GM12873 (cell line): ENCODE results near the gene MPO.

Experiments
- TF ChIP-seq, protein P1 (sequence below): IDR thresholded peaks from 2 replicates; pipeline ENCODE4 v1.5.1; 2012; ENCODE audit warnings: low read depth, mild to moderate bottlenecking, moderate library complexity, low read length, control low read depth; ENCODE audit not compliant: insufficient read depth; ENCODE audit errors: missing control alignments

Gene MPO

GRCh38 chr17:58307468-58308172 is 26.9 kb upstream of the MPO start:
- TF ChIP-seq, protein P1, sequence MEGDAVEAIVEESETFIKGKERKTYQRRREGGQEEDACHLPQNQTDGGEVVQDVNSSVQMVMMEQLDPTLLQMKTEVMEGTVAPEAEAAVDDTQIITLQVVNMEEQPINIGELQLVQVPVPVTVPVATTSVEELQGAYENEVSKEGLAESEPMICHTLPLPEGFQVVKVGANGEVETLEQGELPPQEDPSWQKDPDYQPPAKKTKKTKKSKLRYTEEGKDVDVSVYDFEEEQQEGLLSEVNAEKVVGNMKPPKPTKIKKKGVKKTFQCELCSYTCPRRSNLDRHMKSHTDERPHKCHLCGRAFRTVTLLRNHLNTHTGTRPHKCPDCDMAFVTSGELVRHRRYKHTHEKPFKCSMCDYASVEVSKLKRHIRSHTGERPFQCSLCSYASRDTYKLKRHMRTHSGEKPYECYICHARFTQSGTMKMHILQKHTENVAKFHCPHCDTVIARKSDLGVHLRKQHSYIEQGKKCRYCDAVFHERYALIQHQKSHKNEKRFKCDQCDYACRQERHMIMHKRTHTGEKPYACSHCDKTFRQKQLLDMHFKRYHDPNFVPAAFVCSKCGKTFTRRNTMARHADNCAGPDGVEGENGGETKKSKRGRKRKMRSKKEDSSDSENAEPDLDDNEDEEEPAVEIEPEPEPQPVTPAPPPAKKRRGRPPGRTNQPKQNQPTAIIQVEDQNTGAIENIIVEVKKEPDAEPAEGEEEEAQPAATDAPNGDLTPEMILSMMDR = no peak

- TF ChIP-seq, protein P1 = no peak
Measured at GRCh38 chr17:58306131-58306951, 25.6 kb upstream of the MPO start.

DNA sequence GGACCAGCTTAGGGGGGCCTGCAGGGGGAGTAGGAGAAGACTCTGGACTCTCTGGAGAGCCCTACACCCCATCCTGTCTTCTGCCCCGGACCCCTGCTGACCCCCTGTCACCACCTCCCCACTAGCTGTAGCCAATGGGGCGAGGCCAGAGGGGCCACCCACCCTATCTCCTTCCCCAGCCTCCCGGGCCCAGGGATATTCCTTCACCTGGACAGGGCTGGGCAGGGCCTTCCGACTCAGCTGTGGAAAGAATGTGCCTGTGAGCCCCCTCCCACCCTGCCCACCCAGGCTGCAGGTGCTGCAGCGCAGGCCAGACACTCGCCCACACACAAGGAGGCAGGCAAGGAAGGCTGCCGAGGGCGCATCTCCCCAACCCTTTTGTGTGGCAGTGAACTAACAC is 24.9 kb upstream of the MPO start:
- TF ChIP-seq, protein P1 = no peak

GRCh38 chr17:58304750-58305486 is 24.2 kb upstream of the MPO start:
- TF ChIP-seq, protein P1 = no peak

DNA sequence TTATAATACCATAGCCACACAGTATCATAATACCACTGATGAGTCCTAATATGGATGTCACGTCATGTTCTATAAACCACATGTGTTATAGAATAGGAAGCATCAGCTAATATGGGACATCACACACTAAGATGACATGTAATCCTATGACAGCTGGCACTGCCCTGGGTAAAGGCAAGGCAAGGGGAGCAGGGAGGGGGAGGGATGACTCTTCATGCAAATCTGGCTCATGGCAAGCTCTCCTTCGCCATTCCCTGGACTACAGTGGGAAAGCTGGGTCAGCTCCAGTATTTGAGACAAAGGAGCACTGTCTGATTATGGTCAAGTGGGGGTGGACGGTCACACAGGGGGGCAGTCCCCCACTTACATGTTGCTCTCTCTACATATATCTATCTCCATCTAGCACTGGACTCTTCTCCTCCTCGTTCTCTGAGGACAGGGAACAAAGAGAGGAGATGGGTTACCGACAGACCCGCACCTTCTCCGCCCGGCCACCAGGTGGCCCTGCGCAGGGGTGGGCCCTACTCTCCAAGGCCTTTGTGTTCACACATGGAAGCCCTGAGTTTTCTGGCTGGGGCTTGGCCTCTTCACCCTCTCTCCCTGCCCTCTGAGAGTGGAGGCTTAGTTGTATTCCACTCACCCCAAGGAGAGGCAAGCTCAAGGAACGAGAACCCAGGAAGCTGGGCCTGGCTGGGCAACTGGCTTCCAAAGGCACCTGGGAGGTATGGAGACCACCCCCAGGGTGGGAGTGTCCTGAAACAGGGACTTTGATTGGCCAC is 23.4 kb upstream of the MPO start:
- TF ChIP-seq, protein P1 = peak; percentile 96

DNA sequence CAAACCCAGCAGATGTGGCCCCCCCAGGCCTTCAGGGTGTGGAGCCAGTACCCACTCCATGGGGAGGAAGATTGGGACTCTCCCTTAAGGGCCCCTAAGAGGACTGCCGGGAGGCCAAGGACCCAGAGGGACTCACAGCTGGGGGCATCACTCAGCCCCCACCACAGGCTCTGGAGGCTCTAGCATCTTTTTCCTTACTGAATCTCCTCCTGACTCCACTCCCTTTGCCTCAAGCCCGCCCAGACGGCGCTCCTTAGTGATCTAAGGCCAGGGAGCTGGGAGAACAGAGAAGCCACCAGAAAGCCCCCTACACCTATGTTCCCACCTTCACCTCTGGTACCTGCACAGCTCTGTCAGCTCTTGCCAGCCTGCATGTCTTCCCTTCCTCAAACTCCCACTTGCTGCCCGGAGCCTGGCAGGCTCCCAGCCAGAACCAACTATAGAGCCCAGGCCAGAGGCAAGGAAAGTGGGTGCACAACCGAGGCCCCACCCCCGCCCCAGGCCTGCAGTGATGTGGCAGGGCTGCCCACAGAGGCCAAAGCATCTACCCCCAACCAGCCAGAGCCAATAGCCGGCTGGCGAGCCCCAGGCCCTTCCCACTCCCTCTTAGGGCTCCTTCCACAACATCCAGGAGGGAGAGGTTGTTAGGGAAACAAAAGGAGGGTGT is 22.3 kb upstream of the MPO start:
- TF ChIP-seq, protein P1 = no peak
